ENCODE data around the gene DEFB113.

DNA sequence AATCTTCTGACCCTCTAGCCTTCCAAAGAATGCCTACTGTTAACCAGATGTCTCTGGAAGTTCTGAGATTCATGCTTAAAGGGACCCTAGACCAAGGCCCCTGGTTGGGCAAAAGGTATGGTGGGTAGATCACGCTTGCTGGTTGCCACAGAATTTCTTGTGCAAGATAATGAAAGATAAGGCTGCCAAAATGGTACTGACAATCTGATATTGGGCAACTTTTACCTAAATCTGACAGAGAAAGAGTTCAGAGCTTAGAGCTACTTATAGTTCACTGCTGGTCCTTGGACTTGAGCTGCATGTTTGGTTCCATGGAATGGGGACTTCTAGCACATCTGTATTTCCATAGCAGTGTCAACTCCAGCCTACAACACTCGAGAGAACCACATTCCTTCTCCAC is 17.5 kb downstream of the DEFB113 start:
- no peak for TF ChIP-seq LEF1 (IDR thresholded peaks at IDR 0.05; ENCODE audit: borderline replicate concordance)
- TF ChIP-seq SP1 (IDR thresholded peaks at IDR 0.05) = no peak
- no peak for TF ChIP-seq FOXK2 (IDR thresholded peaks at IDR 0.05)
- no peak for TF ChIP-seq SUZ12 (IDR thresholded peaks at IDR 0.05)
- TF ChIP-seq BHLHE40 (IDR thresholded peaks at IDR 0.05; ENCODE audit: borderline replicate concordance) = no peak
- TF ChIP-seq FOXA1 (IDR thresholded peaks at IDR 0.05) = no peak
- no peak for TF ChIP-seq FOXM1 (IDR thresholded peaks at IDR 0.05; ENCODE audit: borderline replicate concordance)
- TF ChIP-seq TARDBP (IDR thresholded peaks at IDR 0.05) = no peak

All from HEK293T (cell line).